Uterus (tissue), 2 donors: ENCODE measurements around the gene FNIP2.
"Not testable (repeated sequence)": the region's sequence is repeated elsewhere in the genome, so short reads cannot be mapped to it uniquely, and the experiment has no call there.

Experiments
- CTCF ChIP-seq, 4 experiments: fragments of 200-600 bp in 2 of 4; fragments of 450-650 bp in 2 of 4; sonication (generic) in 2 of 4; IDR thresholded peaks; one replicate each; pipeline ENCODE4 v1.5.1; 2016 to 2019; ENCODE audit warnings: antibody characterized with exemption in 4 of 4, mild to moderate bottlenecking in 2 of 4, moderate library complexity in 1 of 4
- POLR2A ChIP-seq, 2 donors: fragments of 450-650 bp; IDR thresholded peaks; one replicate each; pipeline ENCODE4 v1.6.1; 2016; ENCODE audit warnings: antibody characterized with exemption in 2 of 2, mild to moderate bottlenecking in 1 of 2, moderate library complexity in 1 of 2

GRCh38 chr4:158746537-158746936 is 22.3 kb upstream of the FNIP2 start:
- not testable (repeated sequence) for TF ChIP-seq CTCF, POLR2A (IDR thresholded peaks at IDR 0.05)
